ENCODE measurements around the gene ZBTB8A. TPM values are rescaled to one million over a fixed set of nuclear protein-coding genes. Genes with fewer than 3 reads are reported as not detected.

The ZBTB8A gene
- total RNA-seq, 1 donor from 2014 or later: 0.11 TPM

- intact Hi-C loops (cut with micrococcal nuclease): no loop called here
- peak overlapping the region; percentile 56 for H3K4me3 Mint-ChIP-seq
These were observed 108.3 kb downstream of the ZBTB8A start for GRCh38 chr1:32647308-32648134.

GRCh38 chr1:32650248-32650751 lies 111.1 kb downstream of the ZBTB8A start, which contains the start of gene ZBTB8OS:
Gene ZBTB8OS (minus strand): TSS chr1:32650550. CDS start chr1:32650529, 21 bp downstream.
- Mint-ChIP-seq H3K9me3 (no peaks in the 10 kb centered on the region), H3K4me3 (peak within 1 kb of the TSS; percentile 97), H3K27me3 (no peaks in the 10 kb centered on the region), H3K27ac (peak within 1 kb of the TSS; percentile 100), H3K36me3 (ENCODE audit: low read depth) (peaks cover 49% of the 10 kb centered on the region), H3K4me1 (peaks cover 66% of the 10 kb centered on the region)
- intact Hi-C loops (cut with micrococcal nuclease): loop anchor here (1.0 to 5.0 kb wide), 10 partner anchors 102 to 1353 kb away; partner anchors contain the start of genes BSDC1, MARCKSL1, S100PBP and SNRNP40
- peak; percentile 71 for ATAC-seq (ENCODE audit: low read depth)
- TF ChIP-seq CTCF (IDR thresholded peaks at IDR 0.05): no peak
- DNase-seq: peak; percentile 71
- ChIA-PET CTCF (no interaction called here), POLR2A (interaction anchor here (0.6 to 1.7 kb wide), 26 partner anchors 9 to 1353 kb away, joined by 3 to 13 read pairs (median 5); partner anchors contain the start of genes BSDC1, IQCC, MARCKSL1 and S100PBP)

More at GRCh38 chr1:32647308-32648134, 108.3 kb downstream of the ZBTB8A start:
- TF ChIP-seq CTCF (IDR thresholded peaks at IDR 0.05): no peak
- ChIA-PET POLR2A (interaction anchor here (0.6 to 1.0 kb wide), 2 partner anchors 13 to 31 kb away, joined by 4 read pairs; no protein-coding TSS in a partner anchor), CTCF (no interaction called here)
- peak overlapping the region; percentile 100 for H3K27ac Mint-ChIP-seq
- DNase-seq: no peak
- peaks cover 34% of the 10 kb centered on the region for H3K36me3 Mint-ChIP-seq (ENCODE audit: low read depth)
- no peaks in the 10 kb centered on the region for H3K9me3 Mint-ChIP-seq
- H3K27me3 Mint-ChIP-seq: no peaks in the 10 kb centered on the region
- H3K4me1 Mint-ChIP-seq: peaks cover 47% of the 10 kb centered on the region
- ATAC-seq (ENCODE audit: low read depth): no peak

- peak; percentile 82 for ATAC-seq (ENCODE audit: low read depth)
- H3K4me1 Mint-ChIP-seq: peaks cover 70% of the 10 kb centered on the region
- peaks cover 49% of the 10 kb centered on the region for H3K36me3 Mint-ChIP-seq (ENCODE audit: low read depth)
- no peaks in the 10 kb centered on the region for H3K9me3 Mint-ChIP-seq
- intact Hi-C loops (cut with micrococcal nuclease): loop anchor here (1.0 to 5.0 kb wide), 12 partner anchors 9 to 1354 kb away; partner anchors contain the start of genes BSDC1, MARCKSL1, S100PBP and SNRNP40
- peak within 1 kb of the TSS; percentile 100 for H3K27ac Mint-ChIP-seq
- peak; percentile 99 for DNase-seq
- TF ChIP-seq CTCF (IDR thresholded peaks at IDR 0.05): no peak
- POLR2A ChIA-PET: interaction anchor here (0.5 to 1.7 kb wide), 35 partner anchors 9 to 1354 kb away, joined by 3 to 13 read pairs (median 4); partner anchors contain the start of genes BSDC1, CCDC28B, IQCC and MARCKSL1
- H3K4me3 Mint-ChIP-seq: peak within 1 kb of the TSS; percentile 97
- CTCF ChIA-PET: no interaction called here
- H3K27me3 Mint-ChIP-seq: no peaks in the 10 kb centered on the region
These were observed 111.7 kb downstream of the ZBTB8A start, which contains the start of gene RBBP4 for GRCh38 chr1:32650752-32651460. Gene RBBP4 (plus strand): TSS chr1:32651208. CDS start chr1:32651307, 99 bp downstream.

- H3K36me3 Mint-ChIP-seq (ENCODE audit: low read depth): peaks cover 51% of the 10 kb centered on the region
- no peaks in the 10 kb centered on the region for H3K27me3 Mint-ChIP-seq
- ATAC-seq (ENCODE audit: low read depth) (peak; percentile 0), DNase-seq (no peak)
- H3K4me1 Mint-ChIP-seq: peaks cover 70% of the 10 kb centered on the region
- intact Hi-C loops (cut with micrococcal nuclease): loop anchor here (1.0 to 5.0 kb wide), 7 partner anchors 9 to 1355 kb away; partner anchors contain the start of genes SNRNP40, TMEM39B, ZCCHC17 and ZSCAN20
- TF ChIP-seq CTCF (IDR thresholded peaks at IDR 0.05): no peak
- H3K9me3 Mint-ChIP-seq: no peaks in the 10 kb centered on the region
- ChIA-PET CTCF (no interaction called here), POLR2A (interaction anchor here (0.5 to 1.7 kb wide), 28 partner anchors 8 to 1355 kb away, joined by 3 to 13 read pairs (median 4); partner anchors contain the start of genes BSDC1, CCDC28B, MARCKSL1 and S100PBP)
- H3K4me3 Mint-ChIP-seq: peak overlapping the region; percentile 97
- H3K27ac Mint-ChIP-seq: peak overlapping the region; percentile 100
These were observed 112.3 kb downstream of the ZBTB8A start for GRCh38 chr1:32651461-32652073.
